ENCODE data around the gene CDIPT. TPM values are rescaled to one million over a fixed set of nuclear protein-coding genes. Genes with fewer than 3 reads are reported as not detected.

CDIPT gene
- total RNA-seq, 1 donor from 2014 or later = 88.1 TPM

GRCh38 chr16:29816694-29817441 lies 46.2 kb downstream of the CDIPT start:
- Histone ChIP-seq H3K4me2 (ENCODE audit: low read length) (peak overlapping the region; percentile 93), H3K9me3 (ENCODE audit: insufficient read depth, low read depth, low read length) (no peaks in the 10 kb centered on the region), H3K27me3 (ENCODE audit: insufficient read depth, low read length) (no peaks in the 10 kb centered on the region), H3K79me2 (ENCODE audit: insufficient read depth, low read length) (peaks cover 58% of the 10 kb centered on the region), H3K9ac (ENCODE audit: low read length) (peak overlapping the region; percentile 83), H2AFZ (ENCODE audit: low read depth, low read length) (peak overlapping the region; percentile 93), H3K4me1 (ENCODE audit: insufficient read depth, low read length) (peaks cover 29% of the 10 kb centered on the region), H4K20me1 (ENCODE audit: insufficient read depth, low read length) (peaks cover 6% of the 10 kb centered on the region), H3K36me3 (ENCODE audit: insufficient read depth, low read length) (peaks cover 4% of the 10 kb centered on the region), H3K27ac (ENCODE audit: low read depth, low read length) (peak overlapping the region; percentile 85), H3K4me3 (ENCODE audit: insufficient read depth, low read depth, low read length) (peak overlapping the region; percentile 79)
- TF ChIP-seq EZH2 (IDR thresholded peaks at IDR 0.05; ENCODE audit: insufficient read depth, low read length) = no peak
- TF ChIP-seq, protein P1, sequence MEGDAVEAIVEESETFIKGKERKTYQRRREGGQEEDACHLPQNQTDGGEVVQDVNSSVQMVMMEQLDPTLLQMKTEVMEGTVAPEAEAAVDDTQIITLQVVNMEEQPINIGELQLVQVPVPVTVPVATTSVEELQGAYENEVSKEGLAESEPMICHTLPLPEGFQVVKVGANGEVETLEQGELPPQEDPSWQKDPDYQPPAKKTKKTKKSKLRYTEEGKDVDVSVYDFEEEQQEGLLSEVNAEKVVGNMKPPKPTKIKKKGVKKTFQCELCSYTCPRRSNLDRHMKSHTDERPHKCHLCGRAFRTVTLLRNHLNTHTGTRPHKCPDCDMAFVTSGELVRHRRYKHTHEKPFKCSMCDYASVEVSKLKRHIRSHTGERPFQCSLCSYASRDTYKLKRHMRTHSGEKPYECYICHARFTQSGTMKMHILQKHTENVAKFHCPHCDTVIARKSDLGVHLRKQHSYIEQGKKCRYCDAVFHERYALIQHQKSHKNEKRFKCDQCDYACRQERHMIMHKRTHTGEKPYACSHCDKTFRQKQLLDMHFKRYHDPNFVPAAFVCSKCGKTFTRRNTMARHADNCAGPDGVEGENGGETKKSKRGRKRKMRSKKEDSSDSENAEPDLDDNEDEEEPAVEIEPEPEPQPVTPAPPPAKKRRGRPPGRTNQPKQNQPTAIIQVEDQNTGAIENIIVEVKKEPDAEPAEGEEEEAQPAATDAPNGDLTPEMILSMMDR (IDR thresholded peaks at IDR 0.05; ENCODE audit: insufficient read depth, low read depth, low read length) = no peak
- Mint-ChIP-seq H3K36me3 (ENCODE audit: low read depth, unreplicated experiment) (peaks cover 8% of the 10 kb centered on the region), H3K4me1 (ENCODE audit: low read depth, unreplicated experiment) (peaks cover 26% of the 10 kb centered on the region), H3K27me3 (ENCODE audit: low read depth, unreplicated experiment) (no peaks in the 10 kb centered on the region), H3K9me3 (ENCODE audit: unreplicated experiment) (no peaks in the 10 kb centered on the region), H3K4me3 (ENCODE audit: unreplicated experiment) (peak overlapping the region; percentile 89), H3K27ac (ENCODE audit: unreplicated experiment) (peak overlapping the region; percentile 41)
- FAIRE-seq = no peak
- no peak for DNase-seq (ENCODE audit: low read depth)

- peaks cover 27% of the 10 kb centered on the region for H3K4me1 ChIP-seq (ENCODE audit: insufficient read depth, low read length)
- FAIRE-seq = peak; percentile 39
Measured at GRCh38 chr16:29815793-29816693, 47.0 kb downstream of the CDIPT start, which contains the start of gene PAGR1. Gene PAGR1 (plus strand): TSS chr16:29816152. CDS start chr16:29816526, 374 bp downstream.

More at GRCh38 chr16:29815793-29816693, 47.0 kb downstream of the CDIPT start, which contains the start of gene PAGR1:
- Histone ChIP-seq H3K9ac (ENCODE audit: low read length) (peak within 1 kb of the TSS; percentile 83), H3K9me3 (ENCODE audit: insufficient read depth, low read depth, low read length) (no peaks in the 10 kb centered on the region), H3K27ac (ENCODE audit: low read depth, low read length) (peak within 1 kb of the TSS; percentile 85), H4K20me1 (ENCODE audit: insufficient read depth, low read length) (peaks cover 10% of the 10 kb centered on the region), H3K79me2 (ENCODE audit: insufficient read depth, low read length) (peaks cover 50% of the 10 kb centered on the region), H2AFZ (ENCODE audit: low read depth, low read length) (peak within 1 kb of the TSS; percentile 93), H3K27me3 (ENCODE audit: insufficient read depth, low read length) (no peaks in the 10 kb centered on the region), H3K4me3 (ENCODE audit: insufficient read depth, low read depth, low read length) (peak within 1 kb of the TSS; percentile 79), H3K4me2 (ENCODE audit: low read length) (peak within 1 kb of the TSS; percentile 93), H3K36me3 (ENCODE audit: insufficient read depth, low read length) (peaks cover 4% of the 10 kb centered on the region)
- Mint-ChIP-seq H3K36me3 (ENCODE audit: low read depth, unreplicated experiment) (peaks cover 8% of the 10 kb centered on the region), H3K4me1 (ENCODE audit: low read depth, unreplicated experiment) (peaks cover 27% of the 10 kb centered on the region), H3K9me3 (ENCODE audit: unreplicated experiment) (no peaks in the 10 kb centered on the region), H3K4me3 (ENCODE audit: unreplicated experiment) (peak within 1 kb of the TSS; percentile 89), H3K27me3 (ENCODE audit: low read depth, unreplicated experiment) (no peaks in the 10 kb centered on the region), H3K27ac (ENCODE audit: unreplicated experiment) (peak within 1 kb of the TSS; percentile 79)
- DNase-seq (ENCODE audit: low read depth) = peak; percentile 100
- TF ChIP-seq, protein P1 (IDR thresholded peaks at IDR 0.05; ENCODE audit: insufficient read depth, low read depth, low read length) = peak; percentile 62
- TF ChIP-seq EZH2 (IDR thresholded peaks at IDR 0.05; ENCODE audit: insufficient read depth, low read length) = no peak
